Fibroblast of the conjunctiva (primary cell): Measurements from ENCODE around the gene RAB11FIP4.

Source experiments
- DNase-seq: peaks from one replicate; pipeline ENCODE4 v3.0.0-alpha.2; 2010; ENCODE audit warnings: low read depth

Gene RAB11FIP4

DNA sequence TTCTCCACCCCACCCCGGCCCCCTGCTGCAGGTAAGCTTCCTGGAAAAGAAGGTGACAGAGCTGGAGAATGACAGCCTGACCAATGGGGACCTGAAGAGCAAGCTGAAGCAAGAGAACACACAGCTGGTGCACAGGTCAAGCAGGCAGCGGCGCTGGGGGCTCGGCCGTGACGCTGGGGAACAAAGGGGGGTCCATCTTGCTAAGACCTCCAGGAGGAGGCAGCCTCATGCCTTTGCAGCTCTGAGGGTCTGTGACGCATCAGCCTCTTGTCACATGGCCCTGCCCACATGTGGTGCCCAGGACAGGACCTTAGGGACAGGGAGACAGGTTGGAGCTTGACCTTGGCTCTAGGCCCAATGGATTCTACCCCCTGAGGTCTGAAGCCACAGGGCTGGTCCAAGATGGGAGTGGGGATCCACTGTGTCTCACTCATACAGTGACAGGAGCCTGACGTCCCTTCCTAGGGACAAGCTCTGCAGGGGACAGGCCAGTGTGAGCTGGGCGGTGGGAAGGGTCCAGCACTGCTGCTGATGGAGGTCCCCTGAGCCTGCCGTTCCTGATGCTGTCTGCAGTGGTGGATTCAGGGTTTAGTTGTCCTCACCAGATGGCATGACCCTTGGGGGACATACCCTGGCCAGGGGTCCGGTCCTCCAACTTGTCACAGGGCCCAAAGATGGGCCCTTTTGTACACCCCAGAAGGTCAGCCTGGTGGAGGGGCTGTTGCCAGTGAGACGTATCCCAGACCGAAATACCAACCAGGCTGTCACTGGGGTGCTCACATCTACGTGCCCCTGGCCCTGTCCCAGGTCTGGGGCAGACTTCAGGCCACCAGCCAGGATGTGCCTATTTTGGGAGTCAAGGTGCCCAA is 132.6 kb downstream of the RAB11FIP4 start:
- no peak for DNase-seq

DNA sequence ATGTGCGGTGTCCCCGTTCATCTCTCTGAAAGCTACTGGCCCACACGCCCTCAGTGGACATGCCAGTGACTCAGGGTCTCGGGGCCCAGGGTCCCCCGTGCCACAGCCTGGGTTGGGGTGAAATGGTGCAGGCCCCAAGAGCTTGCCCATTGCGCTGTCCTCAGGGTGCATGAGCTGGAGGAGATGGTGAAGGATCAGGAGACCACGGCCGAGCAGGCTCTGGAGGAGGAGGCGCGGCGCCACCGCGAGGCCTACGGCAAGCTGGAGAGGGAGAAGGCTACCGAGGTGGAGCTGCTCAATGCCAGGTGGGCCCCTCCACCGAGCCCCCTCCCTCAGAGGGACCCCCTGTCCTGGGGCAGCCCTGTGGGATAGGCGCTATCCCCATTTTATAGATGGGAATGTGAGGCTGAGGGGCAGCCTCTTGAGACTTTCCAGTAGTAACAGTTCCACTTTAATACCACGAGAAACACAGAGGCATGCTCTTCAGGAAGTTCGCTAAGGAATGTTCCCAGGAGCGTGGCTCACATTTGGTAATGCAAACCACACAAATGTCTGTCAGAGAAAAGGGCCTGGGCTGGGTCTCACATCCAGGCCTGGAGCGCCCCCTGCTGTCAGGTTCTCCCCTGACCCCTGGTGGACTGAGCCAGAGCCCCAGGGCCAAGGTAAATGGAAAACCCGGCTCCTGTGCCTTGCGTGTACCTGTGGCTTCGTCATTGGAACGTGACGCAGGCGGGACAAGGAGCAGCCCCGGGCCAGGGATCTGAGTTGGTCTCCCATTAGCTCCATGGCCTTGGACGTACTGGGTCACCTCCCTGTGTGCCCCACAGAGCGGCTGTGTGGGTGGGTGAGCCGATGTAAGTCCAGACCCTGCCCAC is 133.7 kb downstream of the RAB11FIP4 start:
- DNase-seq, result peak; percentile 67

DNA sequence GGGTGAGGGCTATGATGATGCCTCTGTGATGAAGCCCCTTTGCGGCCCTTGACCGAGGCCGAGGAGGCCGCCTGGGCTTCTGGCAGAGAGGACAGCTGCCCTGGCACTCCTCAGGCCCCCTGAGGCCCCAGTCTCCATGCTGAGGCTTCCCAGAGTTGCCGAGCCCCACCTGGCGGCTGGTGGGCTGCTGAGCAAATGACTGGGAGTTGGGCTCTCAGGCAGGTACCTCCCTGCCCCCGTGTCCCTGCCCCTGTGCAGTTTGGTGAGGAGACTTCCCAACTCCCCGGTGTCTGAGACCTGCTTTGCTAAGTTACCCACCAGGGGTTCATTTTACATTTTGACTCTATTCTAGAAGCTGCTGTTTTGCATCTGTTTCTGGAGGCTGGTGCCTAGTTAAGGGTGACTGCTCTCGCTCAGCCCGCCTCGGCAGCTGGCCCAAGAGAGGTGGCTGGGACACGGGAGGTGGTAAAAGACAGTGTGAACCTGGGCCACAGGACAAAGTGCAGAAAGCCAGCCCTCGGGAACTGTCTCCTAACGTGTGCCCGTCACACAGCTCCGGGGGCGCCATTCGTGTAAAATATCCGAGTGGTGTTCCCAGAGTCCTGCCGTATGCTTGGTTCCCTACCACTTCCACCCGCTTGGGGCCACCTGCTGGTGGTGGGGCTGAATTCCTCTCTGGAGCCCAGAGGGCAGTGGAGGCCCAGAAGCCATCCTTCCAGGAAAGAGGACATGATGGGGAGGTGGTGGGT is 134.5 kb downstream of the RAB11FIP4 start:
- DNase-seq, result no peak

DNA sequence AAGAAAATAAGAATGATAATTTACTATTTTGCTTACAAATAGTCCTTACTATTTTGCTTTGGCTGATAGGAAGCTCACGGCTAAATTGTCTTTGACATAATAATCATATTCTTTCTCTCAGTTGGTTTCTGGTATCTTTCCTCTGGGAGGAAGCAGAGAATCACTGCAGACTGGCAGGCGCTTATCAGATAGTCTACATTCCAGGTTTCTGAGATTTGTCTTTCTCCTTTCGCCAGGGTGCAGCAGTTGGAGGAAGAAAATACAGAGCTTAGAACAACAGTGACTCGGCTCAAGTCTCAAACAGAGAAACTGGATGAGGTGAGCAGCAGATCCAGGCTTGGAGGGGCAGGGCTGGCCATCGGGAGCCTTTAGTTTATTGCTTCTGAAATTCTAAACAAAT is 136.1 kb downstream of the RAB11FIP4 start:
- no peak for DNase-seq

DNA sequence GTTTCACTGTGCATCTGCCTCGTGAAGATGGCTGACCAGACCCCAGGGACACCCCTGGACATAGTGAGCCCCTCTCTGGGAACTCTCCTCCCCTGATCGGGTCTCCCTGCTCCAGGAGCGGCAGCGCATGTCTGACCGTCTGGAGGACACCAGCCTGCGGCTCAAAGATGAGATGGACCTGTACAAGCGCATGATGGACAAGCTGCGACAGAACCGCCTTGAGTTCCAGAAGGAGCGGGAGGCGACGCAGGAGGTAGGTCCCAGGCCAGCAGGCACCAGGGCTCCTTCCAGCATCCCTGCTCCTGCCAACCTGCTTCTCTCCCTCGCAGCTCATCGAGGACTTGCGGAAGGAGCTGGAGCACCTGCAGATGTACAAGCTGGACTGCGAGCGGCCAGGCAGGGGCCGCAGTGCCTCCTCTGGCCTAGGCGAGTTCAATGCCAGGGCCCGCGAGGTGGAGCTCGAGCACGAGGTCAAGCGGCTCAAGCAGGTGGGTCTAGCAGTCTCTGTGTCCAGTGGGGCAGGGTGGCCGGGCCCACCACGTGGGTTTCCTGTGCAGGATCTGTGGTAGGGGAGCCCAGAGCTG is 136.9 kb downstream of the RAB11FIP4 start:
- DNase-seq, result no peak

DNA sequence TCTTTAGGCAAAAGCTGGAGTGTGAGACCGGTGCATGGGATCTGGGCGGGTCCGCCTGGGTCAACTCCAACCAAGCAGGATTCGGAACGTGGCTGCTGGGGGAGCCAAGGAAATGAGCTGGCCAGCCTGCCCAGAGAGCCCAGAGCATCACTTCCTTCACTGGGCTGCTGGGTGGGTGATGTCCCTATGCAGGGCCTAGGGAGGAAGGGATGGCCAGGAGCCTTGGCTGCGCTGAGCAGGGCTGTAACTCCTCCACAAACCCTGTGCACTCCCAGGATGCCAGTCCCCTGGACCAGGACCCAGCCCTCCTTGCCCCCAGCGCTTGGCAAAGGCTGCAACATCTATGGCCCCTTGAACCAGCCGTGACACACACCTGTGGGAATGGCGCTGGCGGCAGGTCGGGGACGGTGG is 138.4 kb downstream of the RAB11FIP4 start:
- no peak for DNase-seq

DNA sequence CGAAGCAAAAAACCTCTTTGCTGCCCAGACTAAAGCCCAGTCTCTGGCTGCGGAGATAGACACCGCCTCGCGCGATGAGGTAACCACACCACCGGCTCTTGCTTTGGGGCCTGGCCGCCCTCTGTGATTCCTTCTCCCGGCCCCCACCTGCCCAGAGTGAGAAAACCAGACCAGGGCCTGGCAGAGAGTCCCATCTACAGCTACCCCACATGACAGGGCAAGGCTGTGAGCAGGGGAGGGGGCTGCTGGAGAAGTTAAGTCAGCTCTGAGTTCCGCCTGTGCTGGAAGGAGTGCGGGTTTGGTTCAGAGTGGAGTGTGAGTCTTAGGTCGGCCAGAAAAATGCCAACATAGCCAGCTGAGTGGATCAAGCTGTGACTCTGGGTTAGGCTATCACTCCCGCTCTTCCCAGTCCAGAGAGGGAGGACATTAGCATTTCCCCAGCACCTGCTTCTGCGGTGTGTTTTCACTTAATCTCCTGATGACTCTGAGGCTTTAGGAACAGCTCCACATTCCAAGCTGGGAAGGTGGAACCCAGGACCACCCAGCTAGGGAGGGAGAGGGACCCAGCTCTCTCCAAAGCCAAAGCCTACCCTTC is 139.0 kb downstream of the RAB11FIP4 start:
- no peak for DNase-seq

DNA sequence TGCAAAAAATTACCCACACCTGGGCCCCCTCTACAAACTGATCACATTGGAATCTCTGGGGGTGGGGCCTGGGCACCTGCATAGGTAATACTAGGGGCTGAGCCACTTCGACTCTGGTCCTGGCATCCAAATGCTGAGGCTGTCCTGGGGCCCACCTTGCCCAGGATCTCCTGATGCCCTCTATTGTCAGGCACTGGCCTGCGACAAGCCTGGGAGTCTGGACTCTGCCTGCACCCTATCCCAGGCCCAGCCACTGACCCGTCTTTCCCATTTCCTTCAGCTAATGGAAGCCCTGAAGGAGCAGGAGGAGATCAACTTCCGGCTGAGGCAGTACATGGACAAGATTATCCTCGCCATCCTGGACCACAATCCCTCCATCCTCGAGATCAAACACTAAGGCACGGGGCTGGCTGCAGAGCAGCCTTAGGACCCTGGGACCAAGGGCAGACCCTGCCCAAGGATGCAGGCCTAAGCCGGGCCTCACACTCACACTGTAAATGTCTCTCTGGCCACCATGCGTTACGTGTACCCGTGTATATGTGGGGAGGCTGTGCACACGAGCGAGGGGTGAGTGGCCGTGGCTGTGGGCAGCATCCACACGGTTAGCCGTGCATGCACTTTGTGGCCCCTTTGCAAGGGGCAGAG is 140.0 kb downstream of the RAB11FIP4 start:
- no peak for DNase-seq

DNA sequence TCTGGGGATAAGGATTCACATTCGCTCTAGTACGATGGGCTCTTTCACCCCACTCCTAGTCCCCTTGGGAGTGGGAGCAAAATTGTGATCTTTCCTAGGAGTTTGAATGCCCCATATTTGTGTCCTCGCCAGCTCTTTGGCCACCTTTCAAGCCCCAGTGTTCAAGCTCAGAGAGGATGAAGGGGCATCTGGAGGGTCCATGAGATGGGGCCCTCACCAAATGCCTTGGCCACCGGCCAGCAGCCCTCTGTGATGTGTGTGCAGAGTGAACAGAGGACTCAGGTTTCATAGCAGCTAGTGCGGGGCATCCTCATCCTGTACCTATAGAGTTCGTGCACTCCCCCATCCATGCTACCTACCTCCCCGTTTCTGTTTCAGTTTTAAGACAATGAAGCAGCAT is 140.6 kb downstream of the RAB11FIP4 start:
- no peak for DNase-seq

DNA sequence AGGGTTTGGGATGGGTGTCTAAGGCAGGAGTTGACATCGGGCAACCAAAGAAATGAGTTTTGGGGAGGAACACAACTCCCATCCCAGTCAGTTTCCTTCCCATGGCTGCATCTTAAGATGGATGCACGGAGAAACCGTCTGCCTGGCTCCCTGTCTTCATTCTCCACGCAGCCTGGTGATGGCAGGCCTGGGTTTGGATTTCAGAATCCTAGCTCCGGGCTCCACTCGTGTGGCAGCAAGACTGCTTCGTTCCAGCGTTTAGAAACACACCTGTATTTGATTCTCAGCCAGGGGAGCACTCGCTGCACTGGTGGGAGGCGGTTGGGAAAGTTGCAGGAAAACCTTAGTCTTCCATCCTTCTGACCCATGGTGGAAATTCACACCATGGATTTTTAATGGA is 141.1 kb downstream of the RAB11FIP4 start:
- DNase-seq, result no peak

DNA sequence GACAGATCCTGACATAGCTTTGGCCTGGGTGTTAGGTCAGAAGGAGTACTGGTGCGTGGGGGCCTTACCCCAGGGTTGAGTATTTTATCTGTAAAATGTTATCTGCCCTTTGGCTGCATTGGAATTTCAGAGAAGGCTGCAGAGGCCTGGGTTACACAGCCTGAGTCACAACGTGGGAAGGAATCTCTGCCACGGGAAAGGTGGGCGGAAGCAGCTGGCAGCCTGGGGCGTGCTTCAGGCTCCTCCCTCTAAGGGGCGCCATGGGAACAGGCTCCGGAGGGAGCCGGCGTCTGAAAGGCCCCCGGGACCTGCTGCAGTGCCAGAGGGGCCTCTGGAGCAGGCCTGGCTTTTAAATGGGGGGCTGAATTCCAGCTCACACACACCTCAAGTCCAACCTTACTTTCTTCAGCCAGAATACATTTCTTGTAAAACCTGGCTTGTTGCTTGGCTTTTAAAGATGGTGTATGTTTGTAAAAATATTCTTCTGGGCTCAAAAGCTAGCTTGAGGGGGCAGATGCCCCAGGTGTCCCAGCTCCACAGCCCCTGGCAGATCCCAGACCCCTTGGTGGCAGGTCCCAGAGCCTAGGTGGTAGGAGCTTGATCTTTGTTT is 142.2 kb downstream of the RAB11FIP4 start:
- no peak for DNase-seq

DNA sequence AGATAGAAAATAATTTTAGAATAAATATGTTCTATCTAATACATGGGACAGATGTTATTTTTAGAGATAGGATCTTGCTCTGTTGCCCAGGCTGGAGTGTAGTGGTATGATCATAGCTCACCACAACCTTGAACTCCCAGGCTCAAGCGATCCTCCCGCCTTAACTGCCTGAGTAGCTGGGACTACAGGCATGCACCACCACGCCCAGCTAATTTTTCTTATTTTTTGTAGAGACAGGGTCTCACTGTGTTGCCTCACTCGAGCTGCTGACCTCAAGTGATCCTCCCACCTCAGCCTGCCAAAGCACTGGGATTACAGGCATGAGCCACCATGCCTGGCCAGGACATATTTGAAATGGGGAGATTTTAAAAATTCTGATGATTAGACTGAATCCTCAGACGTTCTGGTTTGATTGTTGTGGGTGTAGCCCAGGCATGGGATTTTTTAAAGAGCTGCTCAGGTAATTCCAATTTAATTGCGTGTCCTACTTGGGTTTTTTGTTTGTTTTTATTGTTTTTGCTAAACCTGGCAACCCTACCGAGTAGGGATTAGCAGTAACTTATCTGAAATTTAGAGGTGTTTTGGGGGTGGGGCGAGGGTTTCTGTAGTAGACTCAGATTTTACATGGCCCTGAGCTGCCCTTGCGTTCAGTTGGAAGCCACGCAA is 142.9 kb downstream of the RAB11FIP4 start:
- DNase-seq, result peak; percentile 20

DNA sequence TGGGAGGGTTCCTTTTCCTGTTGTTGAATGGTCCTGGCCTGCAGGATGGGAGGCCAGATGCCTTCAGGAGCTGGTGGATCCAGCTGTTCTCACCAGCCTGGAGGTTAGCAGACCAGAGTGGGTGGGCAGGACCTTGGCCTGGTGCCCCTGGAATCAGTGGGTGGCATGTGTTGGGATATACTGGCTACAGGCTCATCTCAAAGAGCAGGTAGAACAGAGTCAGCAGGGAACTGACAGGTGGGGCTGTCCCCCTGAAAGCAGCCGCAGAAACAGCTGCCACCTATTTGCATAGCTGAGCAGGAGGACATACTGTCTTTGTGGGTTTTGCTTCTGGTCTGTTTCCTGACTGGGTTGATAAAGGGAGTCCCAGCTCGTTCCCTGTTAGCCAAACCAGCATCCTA is 144.1 kb downstream of the RAB11FIP4 start:
- DNase-seq, result no peak

DNA sequence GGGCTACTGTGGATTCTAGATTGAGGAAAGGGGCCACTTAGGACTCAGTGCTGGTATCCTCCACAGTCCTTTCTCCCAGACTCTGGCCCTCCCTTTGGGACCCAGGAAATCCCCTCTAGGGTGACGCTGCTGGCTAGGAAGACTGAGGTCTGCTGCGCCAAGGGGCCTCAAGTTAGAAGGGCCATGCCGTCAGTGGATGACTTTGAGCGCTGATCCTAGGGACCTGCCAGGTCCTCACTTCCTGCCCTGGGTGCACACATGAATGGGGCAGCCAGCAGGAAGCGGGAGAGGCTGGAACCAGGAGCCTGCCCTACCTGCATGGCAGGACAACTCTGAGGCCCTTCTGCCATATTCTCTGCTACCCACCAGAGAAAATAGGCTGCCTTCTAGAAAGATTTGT is 145.0 kb downstream of the RAB11FIP4 start:
- DNase-seq, result no peak

DNA sequence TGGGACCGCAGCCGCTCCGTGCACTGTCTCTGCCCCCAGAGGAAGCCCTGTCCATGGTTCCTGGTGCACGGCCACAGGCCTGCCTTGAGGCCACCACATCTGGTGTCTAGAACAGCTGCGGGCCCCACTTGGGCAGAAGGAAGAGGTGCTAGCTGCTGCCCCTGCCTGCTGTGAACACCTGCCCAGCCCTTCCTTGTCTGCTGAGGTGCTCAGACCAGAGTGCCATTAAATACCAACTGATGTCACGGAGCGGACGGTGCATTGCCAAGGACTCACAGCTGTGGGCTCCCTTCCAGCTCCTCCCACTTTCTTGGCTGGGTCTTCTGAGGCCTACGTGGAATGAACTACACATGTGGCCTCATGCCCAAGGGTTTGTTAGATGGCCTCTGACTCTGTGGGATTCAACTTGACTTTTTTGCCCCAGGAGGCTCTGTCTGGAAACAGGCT is 146.1 kb downstream of the RAB11FIP4 start:
- no peak for DNase-seq

DNA sequence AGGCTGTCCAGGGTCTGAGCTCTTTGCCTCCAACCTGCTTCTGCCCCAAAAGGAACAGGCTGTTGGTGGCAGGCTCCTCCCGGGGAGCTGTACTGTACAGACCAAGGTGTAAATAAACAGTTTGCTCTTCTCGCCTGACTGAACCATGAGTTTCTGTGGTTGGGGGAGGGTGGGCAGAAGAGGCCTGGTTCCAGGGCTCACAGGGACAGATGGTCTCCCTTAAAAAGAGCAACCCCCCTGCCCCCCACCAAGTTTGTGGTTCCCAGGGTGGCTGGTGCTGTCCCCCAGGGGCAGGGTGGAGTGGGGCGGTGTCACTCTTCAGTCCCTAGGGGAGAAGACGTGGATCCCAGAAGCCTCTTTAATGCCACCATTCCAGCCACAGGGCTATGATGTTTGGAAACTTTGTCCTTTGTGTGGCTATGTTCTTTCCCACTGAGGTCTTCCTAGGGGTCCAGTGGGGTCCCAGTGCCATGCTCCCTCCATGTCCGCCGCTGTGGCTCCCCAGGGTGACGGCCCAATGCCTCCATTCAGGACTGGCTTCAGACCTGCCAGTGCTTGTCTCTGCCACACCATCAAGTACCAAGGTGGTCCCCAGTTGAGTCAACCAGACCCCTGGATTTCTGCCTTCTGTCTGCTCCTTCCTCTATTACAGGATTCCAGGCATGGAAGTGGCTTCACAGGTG is 146.7 kb downstream of the RAB11FIP4 start:
- no peak for DNase-seq

DNA sequence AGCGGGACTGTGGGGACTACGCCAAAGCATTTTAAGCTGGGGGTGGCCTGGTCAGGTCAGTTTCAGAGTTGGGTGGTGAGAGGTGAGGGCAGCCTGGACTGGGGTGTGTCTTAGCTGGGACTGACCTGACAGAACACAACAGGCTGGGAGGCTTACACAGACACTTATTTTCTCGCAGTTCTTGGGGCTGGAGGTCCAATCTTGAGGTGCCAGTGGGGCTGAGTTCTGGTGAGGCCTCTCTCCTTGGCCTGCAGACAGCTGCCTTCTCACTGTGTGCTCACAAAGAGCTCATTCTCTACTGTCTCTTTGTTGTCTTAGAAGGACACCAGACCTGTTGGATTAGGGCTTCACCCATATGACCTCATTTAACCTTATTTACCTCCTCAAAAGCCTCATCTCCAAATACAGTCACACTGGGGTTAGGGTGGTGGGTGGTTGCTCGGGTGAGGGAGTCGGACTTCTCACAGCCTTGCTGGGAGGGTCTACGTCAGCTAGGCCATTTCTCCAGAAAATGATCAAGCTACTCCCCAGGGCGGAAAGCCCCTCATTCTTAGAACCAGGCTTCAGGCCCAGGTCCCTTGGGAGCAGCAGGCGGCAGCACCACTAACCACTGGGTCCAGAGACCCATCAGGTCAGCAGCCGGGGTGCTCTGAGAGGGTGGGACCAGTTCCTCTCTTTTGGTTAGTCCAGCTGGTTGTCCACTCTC is 149.3 kb downstream of the RAB11FIP4 start:
- DNase-seq, result no peak

DNA sequence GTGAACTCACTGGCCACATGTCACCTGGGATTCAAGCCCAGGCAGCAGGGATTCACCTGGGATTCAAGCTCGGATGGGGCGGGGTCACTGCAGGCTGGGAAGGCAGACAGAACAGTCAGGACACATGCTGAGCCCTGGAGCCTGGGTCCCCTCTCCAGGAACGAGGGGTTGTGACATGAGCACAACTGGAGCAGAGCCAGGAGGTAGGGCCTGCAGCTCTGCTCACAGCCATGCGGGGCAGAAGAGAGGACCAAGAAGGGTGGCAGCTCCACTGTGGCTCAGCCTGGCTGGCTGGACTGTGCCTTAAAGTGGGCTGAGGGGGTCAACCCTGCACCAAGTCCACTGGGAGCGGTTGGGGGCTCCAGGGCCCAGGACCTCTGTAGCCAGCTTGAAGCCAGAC is 150.1 kb downstream of the RAB11FIP4 start:
- DNase-seq, result no peak

DNA sequence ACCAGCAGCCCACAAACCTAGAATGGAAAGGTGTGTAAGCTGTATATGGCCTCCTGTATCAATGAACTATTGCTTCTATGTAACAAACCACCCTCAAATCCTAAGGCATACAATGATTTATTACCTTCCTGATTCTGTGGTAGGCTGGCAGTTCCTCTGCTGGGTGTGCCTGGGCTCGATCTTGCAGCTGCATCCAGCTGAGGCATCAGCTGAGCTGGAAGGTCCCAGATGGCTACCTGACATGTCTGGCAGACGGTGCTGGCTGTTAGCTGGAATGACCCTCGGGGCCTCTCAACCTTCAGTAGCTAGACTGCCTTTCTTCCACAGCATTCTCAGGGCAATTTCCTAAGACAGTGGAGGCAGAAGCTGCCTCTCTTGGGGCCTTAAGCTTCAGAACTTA is 152.7 kb downstream of the RAB11FIP4 start:
- DNase-seq, result no peak
